ENCODE results near the gene CHMP5.

Gene CHMP5

GRCh38 chr9:33273266-33273971 is 8.6 kb downstream of the CHMP5 start:
- Mint-ChIP-seq H3K4me3 (no peak overlapping the region), H3K36me3 (ENCODE audit: low read depth) (peaks cover 91% of the 10 kb centered on the region), H3K9me3 (no peaks in the 10 kb centered on the region), H3K27me3 (no peaks in the 10 kb centered on the region), H3K4me1 (ENCODE audit: low read depth) (no peaks in the 10 kb centered on the region), H3K27ac (no peak overlapping the region)
- intact Hi-C loops (cut with micrococcal nuclease), result no loop called here

- Mint-ChIP-seq H3K4me3 (no peak overlapping the region), H3K27ac (no peak overlapping the region), H3K9me3 (no peaks in the 10 kb centered on the region), H3K36me3 (ENCODE audit: low read depth) (peaks cover 96% of the 10 kb centered on the region), H3K4me1 (ENCODE audit: low read depth) (no peaks in the 10 kb centered on the region), H3K27me3 (no peaks in the 10 kb centered on the region)
- intact Hi-C loops (cut with micrococcal nuclease), result no loop called here
These were observed 9.1 kb downstream of the CHMP5 start for GRCh38 chr9:33273972-33274328.

GRCh38 chr9:33277484-33277883 is 12.6 kb downstream of the CHMP5 start:
- Mint-ChIP-seq H3K4me1 (ENCODE audit: low read depth) (peaks cover 6% of the 10 kb centered on the region), H3K9me3 (no peaks in the 10 kb centered on the region), H3K27me3 (no peaks in the 10 kb centered on the region), H3K4me3 (no peak overlapping the region), H3K27ac (no peak overlapping the region), H3K36me3 (ENCODE audit: low read depth) (peaks cover 100% of the 10 kb centered on the region)
- intact Hi-C loops (cut with micrococcal nuclease), result no loop called here

GRCh38 chr9:33285502-33285901 is 20.7 kb downstream of the CHMP5 start:
- H3K36me3 Mint-ChIP-seq (ENCODE audit: low read depth), result peaks cover 65% of the 10 kb centered on the region
- peak overlapping the region; percentile 65 for H3K27ac Mint-ChIP-seq
- intact Hi-C loops (cut with micrococcal nuclease), result no loop called here
- H3K9me3 Mint-ChIP-seq, result no peaks in the 10 kb centered on the region
- H3K4me1 Mint-ChIP-seq (ENCODE audit: low read depth), result peaks cover 11% of the 10 kb centered on the region
- no peaks in the 10 kb centered on the region for H3K27me3 Mint-ChIP-seq
- no peak overlapping the region for H3K4me3 Mint-ChIP-seq

- intact Hi-C loops (cut with micrococcal nuclease), result loop anchor here (1.0 kb wide), 1 partner anchor 11 kb away; no protein-coding TSS in a partner anchor
- Mint-ChIP-seq H3K27ac (peak overlapping the region; percentile 100), H3K36me3 (ENCODE audit: low read depth) (peaks cover 61% of the 10 kb centered on the region), H3K4me1 (ENCODE audit: low read depth) (peaks cover 22% of the 10 kb centered on the region), H3K4me3 (no peak overlapping the region), H3K9me3 (no peaks in the 10 kb centered on the region), H3K27me3 (no peaks in the 10 kb centered on the region)
These were observed 22.2 kb downstream of the CHMP5 start for GRCh38 chr9:33287087-33287490.

- Mint-ChIP-seq H3K27me3 (no peaks in the 10 kb centered on the region), H3K4me3 (no peak overlapping the region), H3K4me1 (ENCODE audit: low read depth) (peaks cover 23% of the 10 kb centered on the region), H3K27ac (peak overlapping the region; percentile 100), H3K9me3 (no peaks in the 10 kb centered on the region), H3K36me3 (ENCODE audit: low read depth) (peaks cover 61% of the 10 kb centered on the region)
- intact Hi-C loops (cut with micrococcal nuclease), result no loop called here
These were observed 23.4 kb downstream of the CHMP5 start for GRCh38 chr9:33288235-33288634.

- Mint-ChIP-seq H3K27ac (peak overlapping the region; percentile 100), H3K4me1 (ENCODE audit: low read depth) (peaks cover 22% of the 10 kb centered on the region), H3K36me3 (ENCODE audit: low read depth) (peaks cover 59% of the 10 kb centered on the region), H3K4me3 (no peak overlapping the region), H3K9me3 (no peaks in the 10 kb centered on the region), H3K27me3 (no peaks in the 10 kb centered on the region)
- intact Hi-C loops (cut with micrococcal nuclease), result no loop called here
These were observed 24.1 kb downstream of the CHMP5 start for GRCh38 chr9:33288828-33289483.

GRCh38 chr9:33289496-33289895 is 24.6 kb downstream of the CHMP5 start:
- peaks cover 25% of the 10 kb centered on the region for H3K4me1 Mint-ChIP-seq (ENCODE audit: low read depth)
- peak overlapping the region; percentile 96 for H3K4me3 Mint-ChIP-seq
- no peaks in the 10 kb centered on the region for H3K27me3 Mint-ChIP-seq
- H3K9me3 Mint-ChIP-seq, result no peaks in the 10 kb centered on the region
- intact Hi-C loops (cut with micrococcal nuclease), result no loop called here
- H3K27ac Mint-ChIP-seq, result peak overlapping the region; percentile 100
- peaks cover 58% of the 10 kb centered on the region for H3K36me3 Mint-ChIP-seq (ENCODE audit: low read depth)

GRCh38 chr9:33289936-33290246 is 25.0 kb downstream of the CHMP5 start:
- Mint-ChIP-seq H3K36me3 (ENCODE audit: low read depth) (peaks cover 58% of the 10 kb centered on the region), H3K9me3 (no peaks in the 10 kb centered on the region), H3K4me1 (ENCODE audit: low read depth) (peaks cover 29% of the 10 kb centered on the region), H3K27me3 (no peaks in the 10 kb centered on the region), H3K27ac (peak overlapping the region; percentile 100), H3K4me3 (peak overlapping the region; percentile 96)
- intact Hi-C loops (cut with micrococcal nuclease), result loop anchor here (10.0 kb wide), 1 partner anchor 185 kb away; the partner anchor contains the start of gene NOL6

GRCh38 chr9:33290247-33291030 is 25.6 kb downstream of the CHMP5 start, which contains the start of gene NFX1:
Gene NFX1, plus strand, starts transcription at chr9:33290516. Its CDS starts 57 bp downstream, at chr9:33290573.
- Mint-ChIP-seq H3K4me1 (ENCODE audit: low read depth) (peaks cover 32% of the 10 kb centered on the region), H3K36me3 (ENCODE audit: low read depth) (peaks cover 58% of the 10 kb centered on the region), H3K9me3 (no peaks in the 10 kb centered on the region), H3K27me3 (no peaks in the 10 kb centered on the region), H3K27ac (peak within 1 kb of the TSS; percentile 100), H3K4me3 (peak within 1 kb of the TSS; percentile 96)
- intact Hi-C loops (cut with micrococcal nuclease), result loop anchor here (10.0 kb wide), 1 partner anchor 184 kb away; the partner anchor contains the start of gene NOL6

GRCh38 chr9:33291031-33291397 is 26.2 kb downstream of the CHMP5 start:
- H3K4me1 Mint-ChIP-seq (ENCODE audit: low read depth), result peaks cover 34% of the 10 kb centered on the region
- peak overlapping the region; percentile 100 for H3K27ac Mint-ChIP-seq
- H3K36me3 Mint-ChIP-seq (ENCODE audit: low read depth), result peaks cover 58% of the 10 kb centered on the region
- intact Hi-C loops (cut with micrococcal nuclease), result loop anchor here (10.0 kb wide), 1 partner anchor 184 kb away; the partner anchor contains the start of gene NOL6
- no peaks in the 10 kb centered on the region for H3K9me3 Mint-ChIP-seq
- H3K27me3 Mint-ChIP-seq, result no peaks in the 10 kb centered on the region
- peak overlapping the region; percentile 96 for H3K4me3 Mint-ChIP-seq

GRCh38 chr9:33291901-33292300 is 27.1 kb downstream of the CHMP5 start:
- H3K4me1 Mint-ChIP-seq (ENCODE audit: low read depth), result peaks cover 43% of the 10 kb centered on the region
- peaks cover 63% of the 10 kb centered on the region for H3K36me3 Mint-ChIP-seq (ENCODE audit: low read depth)
- H3K27me3 Mint-ChIP-seq, result no peaks in the 10 kb centered on the region
- intact Hi-C loops (cut with micrococcal nuclease), result loop anchor here (10.0 kb wide), 1 partner anchor 183 kb away; the partner anchor contains the start of gene NOL6
- H3K4me3 Mint-ChIP-seq, result peak overlapping the region; percentile 96
- no peaks in the 10 kb centered on the region for H3K9me3 Mint-ChIP-seq
- H3K27ac Mint-ChIP-seq, result peak overlapping the region; percentile 100

- intact Hi-C loops (cut with micrococcal nuclease), result loop anchor here (10.0 kb wide), 1 partner anchor 181 kb away; the partner anchor contains the start of gene NOL6
These were observed 28.9 kb downstream of the CHMP5 start for GRCh38 chr9:33293782-33294181.

More at GRCh38 chr9:33293782-33294181, 28.9 kb downstream of the CHMP5 start:
- H3K9me3 Mint-ChIP-seq, result no peaks in the 10 kb centered on the region
- H3K27me3 Mint-ChIP-seq, result no peaks in the 10 kb centered on the region
- peaks cover 82% of the 10 kb centered on the region for H3K36me3 Mint-ChIP-seq (ENCODE audit: low read depth)
- no peak overlapping the region for H3K4me3 Mint-ChIP-seq
- H3K4me1 Mint-ChIP-seq (ENCODE audit: low read depth), result peaks cover 62% of the 10 kb centered on the region
- no peak overlapping the region for H3K27ac Mint-ChIP-seq
